Bronchial epithelial cell (primary cell): ENCODE data around the gene ARHGEF10L. TPM values are rescaled to one million over a fixed set of nuclear protein-coding genes. Genes with fewer than 3 reads are reported as not detected.

Experiments used
- DNase-seq: peaks from one replicate; pipeline ENCODE4 v3.0.0-alpha.2; 2010; ENCODE audit warnings: low read depth
- FAIRE-seq: peaks from 2 replicates; lab custom pipeline; 2011; peaks lifted over from hg19 to GRCh38; lab: Jason Lieb, UNC
- H3K27me3 ChIP-seq: 2 replicates; pipeline ENCODE4 v1.5.1; 2011; ENCODE audit warnings: low read length; ENCODE audit not compliant: control insufficient read depth, insufficient read depth
- H3K36me3 ChIP-seq: 2 replicates; pipeline ENCODE4 v1.5.1; 2011; ENCODE audit warnings: low read length; ENCODE audit not compliant: control insufficient read depth, insufficient read depth
- H3K4me3 ChIP-seq: 2 replicates; pipeline ENCODE4 v1.5.1; 2011; ENCODE audit warnings: mild to moderate bottlenecking, low read depth, low read length, control low read depth
- total RNA-seq: library from RNA; depleted of rRNA; stranded (reverse); fragments of >200 nt; gene quantifications from 2 replicates; pipeline ENCODE4 v1.2.1, GENCODE V29; 2014
- TF ChIP-seq, protein P1 (sequence below): IDR thresholded peaks from 2 replicates; pipeline ENCODE4 v1.5.1; 2011; ENCODE audit warnings: mild to moderate bottlenecking, moderate library complexity, low read length, control low read depth, inconsistent platforms; ENCODE audit not compliant: insufficient read depth, severe bottlenecking

The ARHGEF10L gene
- total RNA-seq, 1 donor from 2014 or later: 6.3 TPM

DNA sequence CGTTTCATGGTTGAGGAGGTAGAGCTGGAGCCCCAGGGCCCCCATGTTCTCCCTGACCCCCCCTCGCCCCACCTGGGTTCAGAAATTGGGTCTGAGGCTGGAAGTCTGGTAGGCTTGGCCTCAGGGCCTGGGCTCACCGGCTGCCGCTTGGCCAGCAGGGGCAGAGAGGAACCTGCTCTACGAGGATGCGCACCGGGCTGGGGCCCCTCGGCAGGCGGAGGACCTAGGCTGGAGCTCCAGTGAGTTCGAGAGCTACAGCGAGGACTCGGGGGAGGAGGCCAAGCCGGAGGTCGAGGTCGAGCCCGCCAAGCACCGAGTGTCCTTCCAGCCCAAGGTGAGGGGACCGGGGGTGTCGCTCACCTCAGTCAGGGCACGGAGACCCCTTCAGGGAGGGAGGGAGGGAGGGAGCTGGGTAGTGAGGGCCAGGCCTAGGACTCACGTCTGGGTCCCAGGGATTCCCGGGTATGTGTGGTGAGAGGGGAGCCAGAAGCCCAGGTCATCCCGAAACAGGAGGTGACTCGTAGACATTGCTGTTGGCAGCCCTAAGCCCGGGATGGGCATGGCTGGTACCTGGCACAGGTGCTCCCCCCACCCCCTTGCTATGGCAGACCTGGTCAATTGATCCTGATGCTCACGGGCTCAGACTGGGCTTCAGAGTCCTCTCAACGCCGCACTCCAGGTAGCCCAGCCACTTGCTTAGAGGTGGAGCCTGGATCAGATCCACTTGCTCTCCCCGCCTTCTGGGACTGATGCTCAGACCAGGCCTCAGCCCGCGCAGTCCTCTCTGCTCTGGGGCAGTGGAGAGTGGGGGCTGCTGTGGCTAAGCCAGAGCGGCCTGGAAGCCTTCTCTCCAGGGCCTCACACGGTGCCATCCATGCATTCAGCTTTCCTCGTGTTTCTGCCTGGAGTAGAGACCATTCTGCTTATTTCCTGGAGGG is 68.4 kb downstream of the ARHGEF10L start:
- DNase-seq (no peak), FAIRE-seq (no peak)
- TF ChIP-seq, protein P1, sequence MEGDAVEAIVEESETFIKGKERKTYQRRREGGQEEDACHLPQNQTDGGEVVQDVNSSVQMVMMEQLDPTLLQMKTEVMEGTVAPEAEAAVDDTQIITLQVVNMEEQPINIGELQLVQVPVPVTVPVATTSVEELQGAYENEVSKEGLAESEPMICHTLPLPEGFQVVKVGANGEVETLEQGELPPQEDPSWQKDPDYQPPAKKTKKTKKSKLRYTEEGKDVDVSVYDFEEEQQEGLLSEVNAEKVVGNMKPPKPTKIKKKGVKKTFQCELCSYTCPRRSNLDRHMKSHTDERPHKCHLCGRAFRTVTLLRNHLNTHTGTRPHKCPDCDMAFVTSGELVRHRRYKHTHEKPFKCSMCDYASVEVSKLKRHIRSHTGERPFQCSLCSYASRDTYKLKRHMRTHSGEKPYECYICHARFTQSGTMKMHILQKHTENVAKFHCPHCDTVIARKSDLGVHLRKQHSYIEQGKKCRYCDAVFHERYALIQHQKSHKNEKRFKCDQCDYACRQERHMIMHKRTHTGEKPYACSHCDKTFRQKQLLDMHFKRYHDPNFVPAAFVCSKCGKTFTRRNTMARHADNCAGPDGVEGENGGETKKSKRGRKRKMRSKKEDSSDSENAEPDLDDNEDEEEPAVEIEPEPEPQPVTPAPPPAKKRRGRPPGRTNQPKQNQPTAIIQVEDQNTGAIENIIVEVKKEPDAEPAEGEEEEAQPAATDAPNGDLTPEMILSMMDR: no peak
- no peak overlapping the region for H3K4me3 ChIP-seq
- no peaks in the 10 kb centered on the region for H3K27me3 ChIP-seq
- H3K36me3 ChIP-seq: no peaks in the 10 kb centered on the region

DNA sequence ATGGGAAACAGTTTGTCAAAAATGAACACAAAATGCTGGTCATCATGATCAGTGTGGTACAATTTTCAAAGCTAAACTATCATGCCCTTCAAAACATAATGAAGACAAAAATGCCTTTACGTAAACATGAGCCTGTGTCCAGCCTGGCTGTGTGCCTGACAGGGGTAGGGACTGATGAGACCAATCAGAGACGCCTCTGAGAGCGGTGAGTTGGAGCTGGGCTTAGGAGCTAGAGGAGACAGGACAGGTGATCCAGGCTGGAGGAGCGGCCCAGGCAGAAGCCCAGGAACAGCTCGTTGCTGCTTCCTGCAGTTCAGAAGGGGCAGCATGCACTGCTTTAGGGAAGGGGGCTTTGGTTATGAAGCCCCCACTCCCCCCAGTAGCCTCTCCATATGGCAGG is 70.0 kb downstream of the ARHGEF10L start:
- FAIRE-seq (no peak), DNase-seq (no peak)
- no peak overlapping the region for H3K4me3 ChIP-seq
- H3K36me3 ChIP-seq: no peaks in the 10 kb centered on the region
- no peaks in the 10 kb centered on the region for H3K27me3 ChIP-seq
- TF ChIP-seq, protein P1: no peak

DNA sequence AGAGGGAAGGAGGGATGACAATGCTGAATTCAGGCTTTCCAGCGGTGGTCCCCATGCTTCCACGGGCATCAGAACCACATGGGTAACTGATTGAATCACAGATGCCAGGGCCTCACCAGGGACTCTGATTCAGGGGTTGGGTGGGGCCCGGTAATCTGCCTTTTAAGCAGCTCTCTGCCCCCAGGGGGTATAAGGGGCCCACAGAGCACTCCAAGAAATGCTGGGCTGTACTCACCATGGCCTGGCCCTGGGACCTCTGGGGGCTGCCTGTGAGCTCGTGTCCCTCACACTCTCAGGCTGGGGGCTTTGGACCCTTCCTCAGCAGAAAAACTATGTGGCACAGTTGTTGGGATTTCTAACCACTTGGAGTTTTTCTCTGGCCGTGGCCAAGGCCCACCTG is 70.6 kb downstream of the ARHGEF10L start:
- TF ChIP-seq, protein P1: no peak
- H3K27me3 ChIP-seq: no peaks in the 10 kb centered on the region
- FAIRE-seq (no peak), DNase-seq (no peak)
- H3K4me3 ChIP-seq: no peak overlapping the region
- no peaks in the 10 kb centered on the region for H3K36me3 ChIP-seq

DNA sequence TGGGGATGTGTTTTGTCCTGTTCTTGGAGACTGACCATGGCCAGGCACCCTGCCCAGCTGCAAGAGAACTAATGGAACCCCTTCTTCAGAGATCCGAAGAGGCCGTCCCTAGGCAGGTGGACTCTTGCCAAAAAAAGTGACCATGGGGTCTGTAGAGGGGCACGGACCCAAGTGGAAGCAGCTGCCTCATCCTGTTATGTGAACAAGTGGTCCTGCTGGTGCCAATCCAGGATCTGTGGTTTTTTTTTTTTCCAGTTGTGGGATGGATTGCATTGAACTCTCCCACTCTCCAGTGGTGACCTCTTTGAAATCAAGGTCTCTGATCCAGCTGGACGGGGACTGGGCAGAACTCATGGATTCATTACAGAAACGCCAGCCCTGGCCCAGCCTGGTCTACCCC is 71.2 kb downstream of the ARHGEF10L start:
- TF ChIP-seq, protein P1: no peak

GRCh38 chr1:17611991-17612390 is 72.5 kb downstream of the ARHGEF10L start:
- peak; percentile 52 for DNase-seq
- no peak overlapping the region for H3K4me3 ChIP-seq
- TF ChIP-seq, protein P1: no peak
- no peaks in the 10 kb centered on the region for H3K36me3 ChIP-seq
- no peak for FAIRE-seq
- H3K27me3 ChIP-seq: no peaks in the 10 kb centered on the region

More for the DNA sequence above, 71.2 kb downstream of the ARHGEF10L start:
- H3K36me3 ChIP-seq: no peaks in the 10 kb centered on the region
- no peak overlapping the region for H3K4me3 ChIP-seq
- no peaks in the 10 kb centered on the region for H3K27me3 ChIP-seq
- DNase-seq (no peak), FAIRE-seq (no peak)
